ENCODE results near the gene MAP6D1.

The MAP6D1 gene

DNA sequence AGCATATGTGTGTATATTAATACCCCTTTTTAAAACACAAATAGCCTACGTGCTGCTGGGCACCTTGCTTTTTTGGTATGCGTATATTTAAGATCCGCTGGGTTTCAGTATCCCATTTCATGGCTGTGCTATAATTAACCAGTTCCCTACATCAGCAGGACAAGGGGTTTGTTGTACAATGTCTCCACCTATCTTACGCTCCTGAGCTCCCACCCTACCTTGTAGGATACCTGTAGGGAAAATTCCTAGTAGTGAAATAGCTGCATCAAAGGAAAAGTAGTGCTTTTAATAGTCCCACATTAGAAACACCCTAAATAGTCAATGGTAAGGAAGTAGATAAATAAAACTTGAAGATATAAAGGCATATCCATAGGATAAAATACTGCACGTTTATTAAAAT is 1.4 kb downstream of the MAP6D1 start:
- DNase-seq: peak in 1 of 14 donors; percentile 75

DNA sequence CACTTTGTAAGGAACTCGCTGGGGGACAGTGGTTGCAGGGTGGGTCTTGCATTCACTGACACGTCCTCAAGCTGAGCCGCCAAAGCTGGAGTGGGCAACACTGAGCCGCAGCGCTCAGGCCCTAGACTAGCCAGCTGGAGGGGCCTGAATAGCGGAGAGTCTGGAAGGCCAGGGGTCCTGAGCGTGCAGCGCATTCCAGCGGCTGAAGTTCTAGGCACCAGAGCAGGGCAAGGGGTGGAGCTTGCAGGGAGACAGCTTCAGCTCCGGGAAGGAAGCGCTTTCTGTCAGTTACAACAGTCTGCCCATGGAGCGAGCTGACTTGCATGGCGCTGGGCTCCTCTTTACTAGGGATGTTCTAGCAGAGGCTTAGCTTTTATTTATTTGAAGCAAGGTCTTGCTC is 2.7 kb downstream of the MAP6D1 start:
- peak in 11 of 14 donors; percentile 13 to 67 (median 41) for DNase-seq

- DNase-seq: peak in 1 of 14 donors; percentile 64
These were observed 5.5 kb downstream of the MAP6D1 start for GRCh38 chr3:183819831-183820230.

GRCh38 chr3:183818706-183819624 is 6.4 kb downstream of the MAP6D1 start:
- peak in 13 of 14 donors; percentile 48 to 94 (median 84) for DNase-seq

DNA sequence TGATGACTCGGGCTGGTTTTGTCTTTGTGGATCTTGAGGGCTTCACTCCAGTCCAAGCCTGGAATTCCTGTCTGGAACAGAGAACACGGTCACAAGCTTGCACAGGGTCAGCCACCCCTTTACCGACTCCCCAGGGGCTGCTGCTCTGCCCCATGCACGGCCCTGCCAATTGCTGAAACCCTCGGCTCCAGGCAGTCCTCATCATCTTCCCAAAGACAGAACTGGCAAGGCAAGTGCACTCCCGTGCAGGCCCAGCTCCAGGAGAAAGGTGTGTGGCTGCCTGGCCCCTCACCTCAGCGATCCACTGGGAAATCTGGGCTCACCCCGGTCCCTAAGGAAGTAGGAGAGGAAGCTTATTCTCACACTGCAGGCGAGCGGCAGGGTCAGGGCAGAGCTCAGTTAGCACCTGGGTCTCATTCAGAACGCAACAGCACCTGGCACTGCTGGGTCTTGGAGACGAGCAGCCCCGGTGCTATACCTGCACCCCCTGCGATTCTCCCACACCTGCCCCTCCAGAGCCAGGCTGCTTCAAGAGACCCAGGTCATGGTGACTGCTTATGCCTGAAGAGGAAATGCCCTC is 7.2 kb downstream of the MAP6D1 start:
- no peak for DNase-seq

- no peak for DNase-seq
These were observed 7.7 kb downstream of the MAP6D1 start for GRCh38 chr3:183817639-183818038.

- peak in 1 of 14 donors; percentile 16 for DNase-seq
These were observed 8.5 kb downstream of the MAP6D1 start for GRCh38 chr3:183816681-183817510.

DNA sequence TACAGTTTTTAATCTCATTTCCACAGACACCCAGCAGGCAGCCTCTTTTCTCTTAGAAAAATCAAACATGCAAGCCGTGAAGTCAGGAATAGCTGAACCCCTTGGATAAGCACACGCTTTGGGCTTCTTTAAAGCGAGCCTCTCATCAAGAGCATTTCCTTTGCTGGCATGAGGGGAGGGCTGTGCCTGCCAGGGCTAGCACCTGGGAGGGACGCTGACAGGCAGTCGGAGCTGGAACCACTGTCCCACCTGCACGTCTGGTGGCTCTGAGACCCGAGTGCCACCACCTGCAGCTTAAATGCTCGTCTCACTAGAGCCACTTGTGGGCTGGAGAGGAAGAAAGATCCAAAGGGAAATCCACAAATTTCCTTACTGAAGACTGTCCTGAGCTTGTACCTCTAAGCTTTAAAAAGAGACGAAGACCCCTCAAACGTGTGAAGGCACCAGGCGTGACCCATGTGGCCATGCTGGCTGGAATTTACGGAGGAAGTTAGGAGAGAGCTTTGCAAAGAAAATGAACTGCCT is 9.4 kb downstream of the MAP6D1 start:
- peak in 1 of 14 donors; percentile 9 for DNase-seq

GRCh38 chr3:183815563-183815940 is 9.8 kb downstream of the MAP6D1 start:
- no peak for DNase-seq

DNA sequence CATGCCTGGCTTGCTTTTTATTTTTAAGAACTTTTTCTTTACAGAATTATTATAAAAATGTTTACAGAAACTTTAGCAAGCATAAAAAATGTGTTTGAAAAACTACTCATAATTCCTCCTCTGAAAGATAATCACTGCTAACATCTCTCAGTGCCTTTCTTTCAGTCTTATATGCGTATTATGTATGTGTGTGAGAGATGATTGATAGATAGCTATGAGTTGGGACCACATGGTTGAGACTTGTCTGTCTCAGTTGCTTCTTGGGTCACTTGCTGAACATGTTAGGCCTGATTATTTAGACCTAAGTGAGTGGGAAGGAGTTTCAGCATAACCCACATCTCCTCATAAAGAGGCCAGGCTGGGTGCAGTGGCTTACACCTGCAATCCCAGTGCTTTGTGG is 11.1 kb downstream of the MAP6D1 start:
- no peak for DNase-seq

GRCh38 chr3:183812761-183813445 is 12.5 kb downstream of the MAP6D1 start:
- peak in 10 of 14 donors; percentile 33 to 93 (median 47) for DNase-seq

GRCh38 chr3:183811638-183812037 is 13.7 kb downstream of the MAP6D1 start:
- no peak for DNase-seq

DNA sequence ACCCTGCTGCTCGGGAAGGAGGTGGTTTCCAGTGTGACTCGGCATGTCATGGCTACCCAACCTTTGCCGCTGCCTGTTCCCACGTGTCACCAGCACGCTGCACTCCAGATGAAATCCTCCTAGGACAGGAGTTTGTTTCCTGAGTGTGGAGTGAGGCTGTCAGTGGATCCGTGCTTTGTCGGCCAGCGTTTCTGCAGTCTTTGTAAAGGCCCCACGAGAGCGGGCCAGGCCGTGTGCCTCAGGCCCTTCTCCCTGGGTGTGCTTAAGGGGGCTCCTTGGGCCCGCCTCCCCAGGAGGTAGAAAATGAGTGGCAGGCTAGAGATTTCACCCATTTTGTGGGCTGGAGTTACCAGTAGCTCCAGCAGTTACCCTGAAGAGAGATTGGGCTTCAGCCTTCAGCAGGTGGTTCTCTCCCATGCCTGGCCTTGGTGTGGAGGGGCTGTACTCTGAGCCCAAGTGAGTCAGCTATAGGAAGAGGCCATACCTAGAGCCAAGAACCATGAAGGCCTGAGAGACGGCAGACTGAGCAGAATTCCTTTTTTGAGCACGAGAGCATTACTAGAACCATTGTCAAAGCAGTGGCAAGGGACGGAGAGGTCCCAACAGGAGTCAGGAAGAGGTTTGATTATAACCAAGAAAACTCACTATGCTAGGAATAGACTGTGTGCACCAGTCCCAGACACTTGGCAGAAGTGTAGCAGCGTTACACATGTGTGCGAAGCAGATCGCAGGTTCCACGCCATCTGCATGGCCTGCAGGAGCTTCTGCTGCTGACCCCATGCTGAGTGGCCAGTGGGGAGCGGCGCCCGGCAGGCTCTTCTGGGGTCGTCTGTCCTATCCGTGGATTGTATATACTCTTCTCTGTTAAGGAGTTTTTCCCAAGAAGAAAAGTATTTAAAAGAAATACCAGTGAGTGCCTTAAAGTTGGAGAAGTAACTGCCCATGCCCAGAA is 14.5 kb downstream of the MAP6D1 start:
- DNase-seq: no peak

- no peak for DNase-seq
These were observed 16.1 kb downstream of the MAP6D1 start for GRCh38 chr3:183809270-183809669.

- DNase-seq: no peak
These were observed 17.0 kb downstream of the MAP6D1 start for GRCh38 chr3:183808355-183808754.

GRCh38 chr3:183807881-183808280 is 17.5 kb downstream of the MAP6D1 start:
- DNase-seq: no peak

DNA sequence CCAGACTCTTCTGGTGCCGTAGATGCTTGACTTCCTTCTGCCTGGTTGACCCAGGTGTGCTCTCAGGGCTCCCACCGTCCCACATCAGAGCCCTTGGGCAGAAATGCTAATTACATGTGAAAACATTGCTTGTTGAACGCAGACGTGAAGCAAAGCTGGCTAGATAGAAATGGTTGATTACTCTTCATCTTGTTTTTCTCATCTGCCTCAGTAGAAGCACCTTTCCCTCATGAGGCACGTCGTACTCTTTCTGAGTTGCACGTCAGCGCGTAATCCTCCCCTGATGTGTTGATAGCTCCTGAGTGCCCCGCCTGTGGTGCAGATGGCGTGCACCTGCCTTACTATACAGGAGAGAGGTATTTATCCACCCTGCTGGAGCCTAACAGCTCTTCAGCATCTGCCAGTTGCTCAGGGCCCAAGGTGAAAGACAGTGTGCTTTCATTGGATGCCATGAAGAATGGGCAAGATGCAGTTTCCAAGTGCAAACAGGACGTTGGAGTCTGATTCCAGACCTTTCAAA is 18.1 kb downstream of the MAP6D1 start:
- no peak for DNase-seq

- peak in 1 of 14 donors; percentile 27 for DNase-seq
These were observed 22.4 kb downstream of the MAP6D1 start for GRCh38 chr3:183802989-183803388.

- DNase-seq: no peak
These were observed 23.8 kb downstream of the MAP6D1 start for GRCh38 chr3:183801601-183802000.

DNA sequence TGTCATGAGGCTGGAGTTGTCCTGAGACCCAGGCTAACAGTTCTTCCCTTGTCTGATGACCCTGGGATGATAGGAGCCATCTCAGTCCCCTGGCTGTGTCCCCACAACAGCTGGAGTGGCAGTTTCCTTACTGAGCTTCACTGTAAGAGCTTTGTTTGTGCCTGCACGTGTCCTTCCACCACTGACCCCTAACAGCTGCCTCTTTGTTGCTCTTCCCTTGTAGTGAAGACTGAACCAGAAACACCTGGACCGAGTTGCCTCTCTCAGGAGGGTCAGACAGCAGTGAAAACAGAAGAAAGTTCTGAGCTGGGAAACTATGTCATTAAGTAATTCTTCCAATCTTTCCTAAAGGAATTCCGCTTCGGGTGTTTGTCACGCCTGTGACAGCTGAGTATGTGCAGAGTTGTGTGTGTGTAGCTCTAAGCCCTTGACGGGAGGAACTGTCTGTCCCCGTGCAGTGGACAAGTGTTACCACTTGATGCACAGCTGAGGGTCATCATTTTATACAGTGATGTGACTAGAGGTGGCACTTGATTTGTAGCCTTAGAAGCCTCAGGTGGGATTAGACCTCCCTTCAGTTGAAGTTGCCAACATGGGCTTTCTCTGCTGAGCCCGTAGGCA is 25.0 kb downstream of the MAP6D1 start:
- DNase-seq: peak in 12 of 14 donors; percentile 9 to 83 (median 70)

All from C1 segment of cervical spinal cord (tissue), 14 donors.